SK-N-MC (cell line): Measurements from ENCODE around the gene TRDMT1.

Source experiments
- EZH2 ChIP-seq: fragments of 200-600 bp; sonication (generic); IDR thresholded peaks from one replicate; pipeline ENCODE4 v1.6.1; 2017; ENCODE audit warnings: antibody characterized with exemption
- POLR2AphosphoS5 ChIP-seq: IDR thresholded peaks from 2 replicates; pipeline ENCODE4 v1.6.1; 2012; ENCODE audit warnings: mild to moderate bottlenecking, low read depth, low read length, borderline replicate concordance

- no peak for TF ChIP-seq EZH2
- no peak for TF ChIP-seq POLR2AphosphoS5
Measured at GRCh38 chr10:17244700-17245365, 43.4 kb upstream of the TRDMT1 start.
